RPMI7951 (cell line): ENCODE data around the gene KIF26B. TPM values are rescaled to one million over a fixed set of nuclear protein-coding genes. Genes with fewer than 3 reads are reported as not detected.

ENCODE experiments used
- DNase-seq: peaks from one replicate; pipeline ENCODE4 v3.0.0-alpha.2; 2012; ENCODE audit warnings: low read depth
- total RNA-seq: library from RNA; depleted of rRNA; stranded (reverse); fragments of >200 nt; shearing (Covaris generic); gene quantifications from 2 replicates; pipeline ENCODE4 v1.2.3, GENCODE V29; 2014

Gene KIF26B
- total RNA-seq, 1 experiment from 2014 or later = 2.3 TPM

- DNase-seq = no peak
Observed at GRCh38 chr1:245591346-245592188, 436.8 kb downstream of the KIF26B start.

GRCh38 chr1:245592189-245592460, 437.3 kb downstream of the KIF26B start:
- no peak for DNase-seq

GRCh38 chr1:245598524-245599305, 443.9 kb downstream of the KIF26B start:
- peak; percentile 37 for DNase-seq

GRCh38 chr1:245599371-245600174, 444.8 kb downstream of the KIF26B start:
- DNase-seq = peak; percentile 91

GRCh38 chr1:245600658-245601057, 445.9 kb downstream of the KIF26B start:
- DNase-seq = no peak

GRCh38 chr1:245603311-245603865, 448.6 kb downstream of the KIF26B start:
- DNase-seq = no peak

- peak; percentile 29 for DNase-seq
Observed at GRCh38 chr1:245604979-245605378, 450.2 kb downstream of the KIF26B start.

GRCh38 chr1:245605480-245606156, 450.8 kb downstream of the KIF26B start:
- DNase-seq = peak; percentile 96

GRCh38 chr1:245606157-245606725, 451.5 kb downstream of the KIF26B start:
- DNase-seq = no peak

- DNase-seq = no peak
Observed at GRCh38 chr1:245608271-245608670, 453.5 kb downstream of the KIF26B start.

- DNase-seq = no peak
Observed at GRCh38 chr1:245609354-245610150, 454.8 kb downstream of the KIF26B start.

GRCh38 chr1:245611251-245611650, 456.5 kb downstream of the KIF26B start:
- DNase-seq = no peak

- DNase-seq = no peak
Observed at GRCh38 chr1:245614476-245614875, 459.7 kb downstream of the KIF26B start.

- DNase-seq = no peak
Observed at GRCh38 chr1:245615001-245615400, 460.2 kb downstream of the KIF26B start.

GRCh38 chr1:245621589-245621988, 466.8 kb downstream of the KIF26B start:
- DNase-seq = no peak

- no peak for DNase-seq
Observed at GRCh38 chr1:245622332-245623014, 467.7 kb downstream of the KIF26B start.

GRCh38 chr1:245641384-245641783, 486.6 kb downstream of the KIF26B start:
- DNase-seq = no peak

- DNase-seq = no peak
Observed at GRCh38 chr1:245645406-245645805, 490.6 kb downstream of the KIF26B start.

GRCh38 chr1:245645894-245646293, 491.1 kb downstream of the KIF26B start:
- DNase-seq = no peak
